Esophagus squamous epithelium (tissue), 4 donors: Measurements from ENCODE around the gene IL1RAPL1.

Source experiments
- POLR2A ChIP-seq, 4 donors: fragments of 450-650 bp; IDR thresholded peaks; one replicate each; pipeline ENCODE4 v1.6.1; 2017; ENCODE audit warnings: antibody characterized with exemption in 4 of 4, mild to moderate bottlenecking in 4 of 4, moderate library complexity in 3 of 4
- TF ChIP-seq, protein P1 (sequence below), 6 experiments: fragments of 450-650 bp in 4 of 6; fragments of 200-600 bp in 2 of 6; sonication (generic) in 2 of 6; IDR thresholded peaks; one replicate each; pipeline ENCODE4 v1.5.1; 2016 to 2019; ENCODE audit warnings: antibody characterized with exemption in 6 of 6, mild to moderate bottlenecking in 4 of 6, moderate library complexity in 4 of 6

DNA sequence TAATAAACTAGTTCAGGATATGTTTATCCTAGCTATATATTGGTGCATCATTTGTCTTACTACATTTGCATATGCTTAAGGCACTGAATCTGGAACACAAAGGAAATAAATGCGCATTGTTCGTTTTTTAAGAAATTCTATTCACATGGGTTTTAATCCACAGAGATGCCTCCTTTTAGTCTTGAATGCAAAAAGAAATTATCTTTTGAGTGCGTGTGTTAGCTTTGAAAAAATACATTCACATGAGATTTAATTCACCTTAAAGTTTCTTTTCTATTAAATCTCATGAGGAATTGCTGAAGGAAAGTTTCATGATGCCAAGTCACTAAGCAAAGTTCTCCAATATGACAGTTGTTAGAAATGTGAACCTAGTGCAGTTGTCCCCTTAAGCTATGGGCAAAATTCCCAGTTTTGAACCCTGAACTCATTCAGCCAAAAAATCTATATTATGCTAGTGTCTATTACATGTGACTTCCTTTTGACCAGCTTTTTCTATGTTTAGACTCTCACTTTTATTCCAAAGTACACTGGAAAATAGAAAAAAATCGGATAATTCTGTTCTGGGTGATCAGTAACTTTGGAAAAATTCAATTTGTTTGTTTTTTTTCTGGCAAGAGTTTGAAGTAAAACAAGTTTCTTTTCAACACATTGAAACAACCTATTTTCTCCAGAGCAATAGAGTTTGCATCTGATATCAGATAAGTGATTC lies 1201.9 kb downstream of the IL1RAPL1 start:
- TF ChIP-seq POLR2A (IDR thresholded peaks at IDR 0.05): no peak
- TF ChIP-seq, protein P1, sequence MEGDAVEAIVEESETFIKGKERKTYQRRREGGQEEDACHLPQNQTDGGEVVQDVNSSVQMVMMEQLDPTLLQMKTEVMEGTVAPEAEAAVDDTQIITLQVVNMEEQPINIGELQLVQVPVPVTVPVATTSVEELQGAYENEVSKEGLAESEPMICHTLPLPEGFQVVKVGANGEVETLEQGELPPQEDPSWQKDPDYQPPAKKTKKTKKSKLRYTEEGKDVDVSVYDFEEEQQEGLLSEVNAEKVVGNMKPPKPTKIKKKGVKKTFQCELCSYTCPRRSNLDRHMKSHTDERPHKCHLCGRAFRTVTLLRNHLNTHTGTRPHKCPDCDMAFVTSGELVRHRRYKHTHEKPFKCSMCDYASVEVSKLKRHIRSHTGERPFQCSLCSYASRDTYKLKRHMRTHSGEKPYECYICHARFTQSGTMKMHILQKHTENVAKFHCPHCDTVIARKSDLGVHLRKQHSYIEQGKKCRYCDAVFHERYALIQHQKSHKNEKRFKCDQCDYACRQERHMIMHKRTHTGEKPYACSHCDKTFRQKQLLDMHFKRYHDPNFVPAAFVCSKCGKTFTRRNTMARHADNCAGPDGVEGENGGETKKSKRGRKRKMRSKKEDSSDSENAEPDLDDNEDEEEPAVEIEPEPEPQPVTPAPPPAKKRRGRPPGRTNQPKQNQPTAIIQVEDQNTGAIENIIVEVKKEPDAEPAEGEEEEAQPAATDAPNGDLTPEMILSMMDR (IDR thresholded peaks at IDR 0.05): no peak
